Choroid plexus epithelial cell (primary cell): ENCODE data around the gene OLFML2B.
"Not testable (repeated sequence)": the region's sequence is repeated elsewhere in the genome, so short reads cannot be mapped to it uniquely, and the experiment has no call there.

Experiments used
- DNase-seq: peaks from one replicate; pipeline ENCODE4 v3.0.0-alpha.2; 2010; ENCODE audit warnings: low read depth
- H3K4me3 ChIP-seq: 2 replicates; pipeline ENCODE4 v1.5.1; 2011; ENCODE audit warnings: low read depth, mild to moderate bottlenecking, control low read depth, low read length, moderate library complexity
- TF ChIP-seq, protein P1 (sequence below): conservative IDR thresholded peaks from 2 replicates; pipeline ENCODE4 v1.5.1; 2011; ENCODE audit warnings: low read depth, mild to moderate bottlenecking, control low read depth, inconsistent platforms, low read length, moderate library complexity

OLFML2B gene

GRCh38 chr1:162067466-162067865 is 43.8 kb upstream of the OLFML2B start:
- no peak overlapping the region for H3K4me3 ChIP-seq
- TF ChIP-seq, protein P1, sequence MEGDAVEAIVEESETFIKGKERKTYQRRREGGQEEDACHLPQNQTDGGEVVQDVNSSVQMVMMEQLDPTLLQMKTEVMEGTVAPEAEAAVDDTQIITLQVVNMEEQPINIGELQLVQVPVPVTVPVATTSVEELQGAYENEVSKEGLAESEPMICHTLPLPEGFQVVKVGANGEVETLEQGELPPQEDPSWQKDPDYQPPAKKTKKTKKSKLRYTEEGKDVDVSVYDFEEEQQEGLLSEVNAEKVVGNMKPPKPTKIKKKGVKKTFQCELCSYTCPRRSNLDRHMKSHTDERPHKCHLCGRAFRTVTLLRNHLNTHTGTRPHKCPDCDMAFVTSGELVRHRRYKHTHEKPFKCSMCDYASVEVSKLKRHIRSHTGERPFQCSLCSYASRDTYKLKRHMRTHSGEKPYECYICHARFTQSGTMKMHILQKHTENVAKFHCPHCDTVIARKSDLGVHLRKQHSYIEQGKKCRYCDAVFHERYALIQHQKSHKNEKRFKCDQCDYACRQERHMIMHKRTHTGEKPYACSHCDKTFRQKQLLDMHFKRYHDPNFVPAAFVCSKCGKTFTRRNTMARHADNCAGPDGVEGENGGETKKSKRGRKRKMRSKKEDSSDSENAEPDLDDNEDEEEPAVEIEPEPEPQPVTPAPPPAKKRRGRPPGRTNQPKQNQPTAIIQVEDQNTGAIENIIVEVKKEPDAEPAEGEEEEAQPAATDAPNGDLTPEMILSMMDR: no peak
- no peak for DNase-seq

DNA sequence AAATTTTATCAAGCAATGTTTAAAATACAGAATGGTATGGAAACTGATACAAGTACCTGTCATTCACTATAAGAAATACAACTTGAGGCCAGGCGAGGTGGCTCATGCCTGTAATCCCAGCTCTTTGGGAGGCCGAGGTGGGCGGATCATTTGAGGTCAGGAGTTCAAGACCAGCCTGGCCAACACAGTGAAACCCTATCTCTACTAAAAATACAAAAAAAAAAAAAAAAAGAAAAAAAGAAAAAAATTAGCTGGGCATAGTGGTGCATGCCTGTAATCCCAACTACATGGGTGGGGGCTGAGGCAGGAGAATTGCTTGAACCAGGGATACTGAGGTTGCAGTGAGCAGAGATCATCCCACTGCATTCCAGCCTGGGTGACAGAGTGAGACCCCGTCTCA is 43.2 kb upstream of the OLFML2B start:
- H3K4me3 ChIP-seq, DNase-seq: not testable (repeated sequence)

DNA sequence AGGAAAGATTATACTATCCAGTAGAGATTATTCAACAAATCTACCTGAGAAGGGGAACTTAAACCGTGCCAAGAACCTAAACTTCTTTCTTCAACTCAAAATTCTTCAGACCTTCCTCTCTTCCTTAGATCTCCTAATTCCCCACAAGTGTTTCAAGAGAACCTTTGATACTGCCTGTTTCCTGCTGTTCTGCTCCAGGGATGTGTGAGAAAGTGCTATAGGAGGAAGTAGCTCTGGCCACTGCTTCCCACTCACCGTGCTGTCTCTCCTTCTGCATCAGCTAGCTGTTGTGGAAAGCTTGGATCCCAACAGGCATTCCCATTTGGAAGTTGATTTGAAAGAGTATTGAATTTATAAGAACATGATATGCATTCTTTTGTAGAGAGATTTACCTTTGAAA is 41.3 kb upstream of the OLFML2B start:
- H3K4me3 ChIP-seq: no peak overlapping the region
- no peak for DNase-seq
- TF ChIP-seq, protein P1: no peak

DNA sequence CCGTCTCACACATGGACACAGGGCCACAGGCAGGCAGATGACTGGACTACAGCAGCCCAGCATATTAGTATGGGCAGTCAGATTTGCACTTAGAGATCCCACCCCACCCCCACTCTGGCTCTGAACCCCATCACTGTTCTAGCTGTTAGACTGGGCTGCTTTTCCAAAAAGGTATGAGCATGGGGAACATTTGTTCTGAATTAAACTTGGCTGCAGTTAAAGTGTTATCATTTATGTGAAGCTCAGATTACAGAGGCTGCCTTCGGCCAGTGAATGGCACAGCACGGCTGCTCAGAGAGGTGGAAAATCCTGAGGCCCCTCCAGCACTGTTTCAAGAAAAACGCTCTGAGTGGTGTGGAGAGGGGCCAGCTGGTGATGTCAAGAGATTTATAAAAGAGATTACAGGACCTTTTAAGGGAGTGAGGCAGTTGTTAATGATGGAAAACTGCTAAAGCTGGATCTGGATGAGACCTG is 38.9 kb upstream of the OLFML2B start:
- TF ChIP-seq, protein P1: no peak

DNA sequence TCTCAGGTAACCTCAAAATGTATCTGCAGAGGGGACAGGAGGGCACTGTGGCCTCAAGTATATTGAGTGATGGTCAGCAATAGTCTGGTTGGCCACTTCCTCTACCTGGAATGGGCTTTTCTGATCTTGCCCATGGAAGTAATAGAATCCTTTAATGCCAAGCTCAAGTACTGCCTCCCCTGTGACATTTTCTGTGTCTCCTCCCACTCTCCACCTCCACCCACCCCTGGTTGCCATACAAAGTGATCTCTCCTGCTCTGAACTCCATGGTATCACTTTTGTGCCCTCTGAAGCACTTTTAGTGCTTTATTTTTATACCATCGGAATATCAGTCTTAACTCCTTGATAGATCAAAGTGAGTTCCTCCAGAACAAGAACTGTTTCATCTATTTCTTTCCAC is 36.6 kb upstream of the OLFML2B start:
- TF ChIP-seq, protein P1: no peak
- DNase-seq: no peak
- H3K4me3 ChIP-seq: no peak overlapping the region

More for the DNA sequence above, 38.9 kb upstream of the OLFML2B start:
- DNase-seq: peak; percentile 82
- H3K4me3 ChIP-seq: no peak overlapping the region

- DNase-seq: no peak
These were observed 36.1 kb upstream of the OLFML2B start for GRCh38 chr1:162059721-162060120.

GRCh38 chr1:162056579-162056978 is 32.9 kb upstream of the OLFML2B start:
- TF ChIP-seq, protein P1: no peak
- H3K4me3 ChIP-seq: no peak overlapping the region
- DNase-seq: no peak

More at GRCh38 chr1:162059721-162060120, 36.1 kb upstream of the OLFML2B start:
- H3K4me3 ChIP-seq: no peak overlapping the region
- TF ChIP-seq, protein P1: no peak
